Measurements from ENCODE around the gene NKX6-2.
"Not testable (repeated sequence)": the region's sequence is repeated elsewhere in the genome, so short reads cannot be mapped to it uniquely, and the experiment has no call there.

The NKX6-2 gene

DNA sequence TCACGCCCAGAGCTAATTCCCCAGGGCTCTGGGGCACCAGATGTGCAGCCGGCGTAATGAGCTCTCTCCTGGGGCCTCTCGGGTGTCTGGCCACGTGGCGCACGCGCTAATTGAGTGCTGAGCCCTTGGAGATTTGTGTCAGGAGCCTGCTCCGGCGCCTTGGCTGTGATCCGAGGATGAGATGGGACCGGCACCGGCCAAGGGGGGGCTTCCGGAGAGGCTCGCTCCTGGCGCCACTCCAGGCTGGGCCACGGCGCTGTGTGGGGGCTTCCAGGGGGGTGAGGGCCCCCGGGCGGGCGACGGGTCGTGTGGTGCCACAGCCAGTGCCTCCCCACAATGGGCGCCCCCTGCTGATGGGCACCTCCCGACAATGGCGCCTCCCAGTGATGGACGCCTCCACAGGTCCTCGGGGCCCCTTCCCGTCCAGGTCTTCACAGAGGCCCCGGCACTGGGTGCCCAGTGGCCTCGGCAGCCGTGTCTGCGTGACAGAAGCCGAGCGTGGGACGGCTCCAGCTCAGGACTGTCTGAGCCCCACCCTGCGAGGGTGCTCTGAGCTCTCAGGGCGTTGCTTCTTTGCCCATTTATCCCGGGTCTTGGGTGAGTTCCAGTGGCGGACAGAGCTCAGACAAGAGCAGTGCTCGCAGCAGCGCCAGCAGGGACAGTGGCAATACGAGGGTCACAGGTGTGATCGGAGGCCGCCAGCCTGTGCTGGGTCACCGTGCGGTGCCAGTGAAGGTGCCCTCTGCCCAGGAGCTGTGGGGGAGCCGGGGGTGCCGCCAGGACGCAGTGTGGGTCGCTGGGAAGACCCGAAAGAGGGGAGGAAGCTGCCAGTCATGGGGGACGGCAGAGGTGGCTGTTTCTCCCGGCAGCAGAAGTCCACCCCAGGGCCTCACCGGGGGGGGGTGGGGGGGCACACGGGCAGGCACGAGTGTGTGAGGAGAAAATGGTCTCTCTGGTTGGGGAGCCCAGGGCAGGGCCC is 8.2 kb upstream of the NKX6-2 start:
- DNase-seq, result no peak

DNA sequence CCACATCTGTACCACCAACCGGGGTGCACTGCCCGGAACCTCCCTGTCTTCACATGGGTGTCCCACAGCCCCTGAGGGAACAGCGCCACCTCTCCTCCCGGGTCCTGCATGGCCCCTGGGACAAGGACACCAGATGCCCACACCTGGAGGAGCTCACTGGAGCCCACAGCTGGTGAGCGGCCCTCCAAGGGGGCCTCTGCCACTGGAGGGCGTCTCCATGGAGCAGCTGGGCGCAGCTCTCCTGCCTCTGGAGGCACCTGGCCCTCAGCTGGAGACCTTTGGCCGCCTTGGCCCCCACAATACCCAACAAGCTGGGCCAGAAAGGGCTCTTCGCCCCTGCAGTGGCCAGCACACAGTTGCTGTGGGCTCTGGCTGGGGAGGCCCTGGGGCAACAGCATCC is 7.3 kb upstream of the NKX6-2 start:
- no peak for DNase-seq

DNA sequence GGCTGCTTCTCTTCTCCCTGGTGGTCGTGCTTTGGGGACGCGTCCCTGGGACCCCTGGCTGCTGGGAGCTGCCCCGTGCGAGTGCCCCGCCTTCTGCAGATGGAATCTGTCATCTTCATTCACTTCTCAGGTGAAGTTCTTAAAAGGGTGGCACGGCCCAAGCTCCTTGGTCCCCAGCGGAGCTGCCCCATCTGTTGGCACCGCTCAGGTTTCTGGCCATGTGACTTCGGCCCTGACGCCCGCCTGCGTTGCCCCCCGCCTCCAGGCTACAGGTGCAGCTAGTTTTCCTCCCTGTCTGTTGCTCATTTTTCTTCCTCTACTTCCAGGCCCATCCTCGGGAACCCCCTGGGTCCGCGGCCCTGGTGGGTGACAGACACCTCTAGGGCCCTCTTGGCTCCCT is 6.8 kb upstream of the NKX6-2 start:
- DNase-seq, result no peak

DNA sequence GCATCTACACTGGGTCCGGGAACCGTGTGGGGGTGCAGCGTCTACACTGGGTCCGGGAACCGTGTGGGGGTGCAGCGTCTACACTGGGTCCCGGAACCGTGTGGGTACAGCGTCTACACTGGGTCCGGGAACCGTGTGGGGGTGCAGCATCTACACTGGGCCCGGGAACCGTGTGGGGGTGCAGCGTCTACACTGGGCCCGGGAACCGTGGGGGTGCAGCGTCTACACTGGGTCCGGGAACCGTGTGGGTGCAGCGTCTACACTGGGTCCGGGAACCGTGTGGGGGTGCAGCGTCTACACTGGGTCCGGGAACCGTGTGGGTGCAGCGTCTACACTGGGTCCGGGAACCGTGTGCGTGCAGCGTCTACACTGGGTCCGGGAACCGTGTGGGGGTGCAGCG is 6.2 kb upstream of the NKX6-2 start:
- not testable (repeated sequence) for DNase-seq

DNA sequence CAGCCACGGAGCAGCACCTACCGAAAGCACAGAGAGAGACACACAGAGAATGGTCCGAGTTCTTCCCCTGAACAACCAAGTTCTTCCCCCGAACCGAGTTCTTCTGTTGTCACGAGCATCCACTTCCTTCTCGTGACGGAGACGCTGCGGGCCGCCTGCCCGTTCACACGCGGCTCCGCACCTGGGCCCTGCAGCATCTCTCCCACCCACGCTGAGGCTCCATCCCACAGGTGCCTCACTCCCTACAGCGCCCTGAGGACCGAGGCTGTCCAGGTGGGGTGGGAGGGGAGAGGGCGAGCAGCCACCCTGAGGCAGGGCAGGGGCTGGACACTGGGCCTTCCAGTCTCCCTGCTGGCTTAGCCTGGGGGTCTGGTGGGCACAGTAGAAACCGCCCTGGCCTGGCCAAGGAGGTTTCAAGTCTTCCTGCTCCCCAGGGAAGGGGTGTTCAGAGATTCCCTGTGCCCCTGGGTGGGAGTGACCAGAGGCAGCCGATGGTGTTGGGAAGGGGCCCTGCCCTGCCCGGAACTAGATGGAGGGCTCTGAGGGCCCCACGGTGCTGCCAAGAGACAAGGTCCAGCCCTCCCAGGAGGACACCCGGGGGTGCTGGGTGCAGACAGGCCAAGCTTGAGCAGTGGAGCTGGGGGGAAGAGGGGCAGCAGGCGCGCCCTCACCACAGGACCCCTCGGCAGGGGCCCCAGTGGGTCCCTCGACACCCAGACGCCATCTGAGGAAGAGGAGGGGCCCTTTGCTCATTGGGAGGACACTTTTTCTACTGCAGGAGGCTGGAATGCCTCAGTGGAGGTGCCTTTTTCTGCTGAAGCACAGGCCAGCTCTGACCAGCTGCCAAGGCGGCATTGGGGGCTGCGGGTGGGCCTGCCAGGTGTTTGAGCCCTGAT is 5.2 kb upstream of the NKX6-2 start:
- no peak for DNase-seq

DNA sequence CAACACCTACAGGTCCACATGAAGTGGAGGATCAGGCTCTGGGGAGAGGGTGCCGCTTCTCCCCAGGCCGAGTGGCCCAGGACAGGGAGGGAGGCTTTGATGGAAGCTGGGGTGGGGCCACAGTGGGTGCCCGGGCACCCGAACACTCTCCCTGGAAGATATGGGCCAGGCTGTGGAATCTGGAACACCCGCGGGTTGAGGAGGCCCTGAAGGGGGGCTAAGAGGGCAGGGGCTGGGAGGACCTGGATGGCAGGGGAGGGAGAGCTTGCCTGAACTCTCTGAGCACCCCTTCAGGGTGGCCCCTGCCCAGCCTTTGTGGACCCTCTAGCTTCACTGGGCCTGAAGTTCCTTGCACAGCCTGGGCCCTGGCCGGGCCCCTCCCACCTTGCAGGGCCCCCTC is 4.5 kb upstream of the NKX6-2 start:
- DNase-seq, result no peak

DNA sequence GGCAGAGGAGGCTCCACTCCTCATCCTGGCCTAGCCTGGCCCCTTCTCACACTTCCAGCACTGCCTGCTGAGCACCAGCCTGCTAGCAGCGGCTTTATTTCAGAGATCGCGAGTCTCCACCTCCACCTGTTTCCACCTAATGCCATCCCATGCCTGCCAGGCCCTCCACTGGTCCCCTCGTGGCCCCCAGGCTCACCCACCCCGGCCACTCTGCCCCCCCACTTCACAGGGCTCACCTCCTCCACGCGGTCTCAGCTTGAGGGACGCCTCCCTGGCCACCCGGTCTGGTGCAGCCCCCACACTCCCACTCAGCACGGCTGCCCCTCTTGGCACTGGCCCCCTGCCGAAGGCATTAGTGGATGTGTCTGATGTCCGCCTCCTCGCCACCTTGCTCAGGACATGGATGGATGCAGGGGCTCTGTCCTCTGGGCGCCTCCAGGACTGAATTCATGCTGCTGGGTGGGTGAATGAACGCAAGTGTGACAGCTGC is 3.8 kb upstream of the NKX6-2 start:
- no peak for DNase-seq

DNA sequence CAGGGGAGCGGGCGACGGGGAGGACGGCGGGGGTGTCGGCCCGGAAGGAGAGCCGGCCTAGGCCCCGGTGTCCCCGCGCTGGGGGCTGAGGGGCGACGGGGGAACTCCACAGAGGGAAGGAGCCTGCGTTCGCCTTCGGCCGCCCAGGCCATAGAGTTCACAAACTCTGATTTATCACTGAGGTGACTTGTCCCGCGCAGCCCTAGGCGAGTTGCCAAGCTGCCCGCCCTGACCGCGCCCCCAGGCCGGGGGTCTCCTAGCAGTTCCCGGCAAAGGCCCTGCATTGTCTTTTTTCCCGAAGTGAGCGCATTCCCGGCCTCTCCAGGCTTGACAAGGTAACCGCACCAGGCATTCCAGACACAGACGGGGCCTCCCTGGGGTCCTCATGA is 2.9 kb upstream of the NKX6-2 start:
- DNase-seq, result no peak

DNA sequence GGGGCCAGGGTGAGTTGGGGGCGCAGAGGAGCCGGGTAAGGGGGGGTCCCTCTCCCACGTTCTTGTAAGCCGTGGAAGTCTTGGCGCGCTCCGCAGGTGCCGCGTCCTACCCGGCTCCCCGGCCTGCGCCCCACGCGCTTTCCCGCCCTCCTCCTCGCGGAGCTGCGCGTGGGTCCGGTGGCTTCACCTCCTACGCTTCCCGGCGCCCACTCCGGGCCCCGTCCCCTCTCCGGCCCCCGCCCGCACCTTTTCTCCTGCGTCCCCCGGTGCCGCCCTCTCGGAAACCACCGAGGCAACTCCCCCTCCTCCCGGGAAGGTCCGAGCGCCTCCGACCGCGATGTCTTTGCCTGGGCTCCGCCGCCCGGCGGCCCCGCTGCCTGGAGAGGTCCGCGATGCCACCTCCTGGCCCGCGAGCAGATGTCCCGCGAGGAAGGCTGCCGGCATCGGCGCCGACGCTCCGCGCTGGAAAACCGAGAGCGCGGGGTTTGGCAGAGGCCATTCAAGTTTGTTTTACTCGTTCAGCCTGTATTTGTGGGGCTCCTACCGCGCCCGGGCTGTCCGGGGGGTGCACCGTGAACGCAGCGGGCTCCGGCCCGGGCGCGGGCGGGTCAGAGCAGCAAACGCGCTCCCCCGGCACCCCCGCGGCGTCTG is 2.4 kb upstream of the NKX6-2 start:
- DNase-seq, result no peak

DNA sequence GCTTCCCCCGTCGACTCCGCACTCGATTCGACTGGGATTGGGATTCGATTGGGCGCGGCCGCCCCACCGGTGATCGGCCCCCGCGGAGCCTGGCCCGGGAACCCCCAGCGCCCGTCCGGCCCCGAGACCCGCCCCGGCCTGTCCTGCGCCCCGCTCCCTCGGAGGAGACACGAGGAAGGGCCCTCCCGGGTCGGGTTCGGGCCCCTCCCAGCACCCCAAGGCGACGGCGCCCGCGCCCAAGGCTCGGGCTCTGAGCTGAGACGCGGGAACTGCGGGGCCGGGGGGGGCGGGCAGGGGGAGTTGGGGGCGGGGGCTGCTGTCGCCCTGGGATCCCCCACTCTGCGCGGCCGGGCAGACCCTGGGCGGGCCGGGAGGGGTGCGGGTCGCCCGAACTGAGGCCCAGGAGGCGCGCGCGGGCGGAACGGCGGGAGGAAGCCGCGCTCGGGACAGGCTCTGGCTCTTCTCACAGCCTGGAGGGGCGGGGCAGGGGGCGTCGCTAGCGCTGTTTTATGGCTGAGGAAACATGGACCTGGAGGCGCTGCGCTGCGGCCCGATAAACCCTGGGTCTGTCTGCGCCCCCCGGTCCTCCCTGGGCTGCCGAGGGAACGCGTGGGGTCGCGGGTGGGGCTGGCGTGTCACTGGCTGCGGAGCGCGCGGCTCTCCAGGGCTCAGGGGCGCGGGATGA is 1.7 kb upstream of the NKX6-2 start:
- no peak for DNase-seq

DNA sequence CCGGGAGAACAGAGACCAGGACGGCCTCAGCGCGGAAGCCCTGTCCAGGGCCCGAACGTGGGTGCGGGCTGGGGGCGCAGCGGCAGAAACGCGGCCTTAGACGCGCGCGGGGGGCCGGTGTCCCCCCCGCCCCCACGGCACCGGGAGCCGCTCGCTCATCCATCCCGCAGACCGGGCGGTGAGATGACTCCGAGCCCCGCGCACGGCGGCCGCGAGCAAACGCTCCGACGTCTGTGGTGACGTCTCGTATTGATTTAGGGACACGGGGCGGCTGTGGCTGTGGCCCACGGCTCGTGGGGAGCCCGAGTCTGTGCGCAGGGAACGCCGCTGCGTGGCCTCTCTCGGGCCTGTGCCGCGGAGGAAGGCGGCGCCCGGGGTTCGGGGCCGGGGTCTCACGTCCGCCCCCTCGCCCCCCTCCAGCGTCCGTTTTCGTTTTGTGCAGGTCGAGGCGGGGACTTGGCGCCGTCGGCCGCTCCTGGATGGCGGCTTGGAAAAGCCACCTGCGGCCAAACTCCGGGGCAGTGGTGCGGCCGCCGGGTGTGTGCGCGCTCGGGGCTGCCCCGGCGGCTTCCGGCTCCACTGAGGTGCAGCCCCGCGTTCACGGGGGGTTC is 1.0 kb upstream of the NKX6-2 start:
- DNase-seq, result no peak

DNA sequence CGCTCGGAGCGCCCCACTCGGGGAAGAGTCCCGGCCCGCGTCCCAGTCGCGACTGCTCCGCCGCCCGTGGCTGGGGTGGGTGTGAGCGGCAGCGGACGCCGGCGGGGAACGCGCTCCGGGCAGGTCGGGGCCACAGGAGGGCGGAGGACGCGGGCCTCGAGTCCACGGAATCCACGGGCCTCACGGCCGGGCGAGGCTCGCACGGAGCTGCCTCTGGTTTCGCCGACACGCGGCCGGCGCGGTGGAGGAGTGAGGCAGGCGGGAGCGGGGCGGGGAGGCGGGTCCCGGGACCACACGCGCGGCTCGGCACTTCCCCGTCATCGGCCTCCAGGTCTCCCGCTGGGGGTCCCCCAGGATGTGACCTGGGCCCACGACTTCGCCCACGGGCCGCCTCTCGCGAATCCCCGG is 533 bp upstream of the NKX6-2 start:
- no peak for DNase-seq

DNA sequence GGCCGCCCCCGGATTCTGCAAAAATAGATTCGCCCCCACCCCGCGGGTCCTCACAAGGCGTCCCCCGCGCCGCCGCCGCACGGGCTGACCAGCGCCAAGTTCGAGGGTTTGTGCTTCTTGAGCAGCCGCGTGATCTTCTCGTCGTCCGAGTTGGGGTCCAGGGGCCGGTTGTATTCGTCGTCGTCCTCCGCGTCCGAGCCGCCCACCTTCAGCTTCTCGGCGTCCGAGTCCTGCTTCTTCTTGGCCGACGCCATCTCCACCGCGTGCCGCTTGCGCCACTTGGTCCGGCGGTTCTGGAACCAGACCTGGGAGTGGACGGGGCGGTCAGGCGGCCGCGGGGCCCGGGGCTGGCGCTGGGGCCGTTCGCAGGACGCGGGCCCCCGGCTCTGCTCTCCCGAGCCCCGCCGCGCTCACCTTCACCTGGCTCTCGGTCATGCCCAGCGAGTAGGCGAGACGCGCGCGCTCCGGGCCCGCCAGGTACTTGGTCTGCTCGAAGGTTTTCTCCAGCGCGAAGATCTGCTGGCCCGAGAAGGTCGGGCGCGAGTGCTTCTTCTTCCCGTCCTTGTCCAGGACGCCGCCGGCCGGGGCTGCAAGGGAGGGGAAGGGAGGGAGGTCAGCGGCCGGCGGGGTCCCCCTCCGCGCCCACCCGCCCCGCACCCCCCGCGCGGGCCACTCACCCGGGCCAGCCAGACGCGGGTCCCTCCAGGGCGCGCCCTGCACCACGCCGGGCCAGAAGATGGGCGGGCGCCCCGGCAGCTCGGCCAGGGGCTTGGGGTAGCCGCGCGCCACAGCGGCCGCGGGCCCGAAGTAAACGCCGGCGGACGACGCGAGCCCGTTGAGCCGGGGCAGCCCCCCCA is 853 bp downstream of the NKX6-2 start:
- DNase-seq, result no peak

DNA sequence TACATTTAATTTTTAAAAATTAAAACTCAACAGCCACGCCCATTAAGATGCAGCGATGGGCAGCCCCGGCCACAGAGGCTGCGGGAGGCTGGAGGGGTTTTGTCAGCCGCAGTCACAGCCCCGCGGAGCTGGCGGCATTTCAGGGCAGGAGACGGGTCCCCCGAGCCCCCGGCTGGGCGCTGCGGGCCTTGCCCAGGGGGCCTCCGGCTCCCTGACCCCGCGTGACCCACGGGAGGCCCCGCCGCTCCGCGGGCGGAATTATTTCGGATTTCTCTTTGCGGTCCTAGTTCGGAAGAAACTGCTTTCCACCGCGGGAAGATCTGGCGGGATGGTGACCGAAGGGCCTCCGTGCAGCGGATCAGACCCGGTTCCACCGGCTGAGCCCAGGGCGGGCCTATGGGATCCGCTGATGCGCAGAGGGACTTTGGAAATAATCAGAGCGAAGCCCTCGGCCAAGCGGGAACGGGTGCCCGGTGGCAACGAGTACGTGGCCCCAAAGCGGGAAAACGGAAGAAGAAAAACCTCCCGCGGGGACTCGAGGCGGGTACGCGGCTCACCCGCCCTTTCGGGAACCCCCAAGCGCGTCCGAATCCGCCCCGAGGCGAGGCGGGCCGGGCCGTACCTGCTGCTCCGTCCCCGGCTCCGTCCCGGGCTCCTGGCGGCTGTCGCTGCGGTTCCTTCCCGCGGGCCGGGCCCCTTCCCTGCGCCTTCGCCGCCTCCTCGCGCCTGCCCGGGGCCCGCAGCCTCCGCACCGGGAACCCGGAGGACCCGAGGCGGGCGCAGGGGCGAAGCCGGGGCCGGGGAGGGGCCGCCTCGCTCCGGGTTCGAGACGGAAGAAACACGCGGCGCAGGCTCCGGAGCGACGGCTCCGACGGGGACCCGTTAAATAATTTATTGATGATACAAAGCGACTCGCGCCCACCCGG is 1.7 kb downstream of the NKX6-2 start:
- DNase-seq, result no peak

DNA sequence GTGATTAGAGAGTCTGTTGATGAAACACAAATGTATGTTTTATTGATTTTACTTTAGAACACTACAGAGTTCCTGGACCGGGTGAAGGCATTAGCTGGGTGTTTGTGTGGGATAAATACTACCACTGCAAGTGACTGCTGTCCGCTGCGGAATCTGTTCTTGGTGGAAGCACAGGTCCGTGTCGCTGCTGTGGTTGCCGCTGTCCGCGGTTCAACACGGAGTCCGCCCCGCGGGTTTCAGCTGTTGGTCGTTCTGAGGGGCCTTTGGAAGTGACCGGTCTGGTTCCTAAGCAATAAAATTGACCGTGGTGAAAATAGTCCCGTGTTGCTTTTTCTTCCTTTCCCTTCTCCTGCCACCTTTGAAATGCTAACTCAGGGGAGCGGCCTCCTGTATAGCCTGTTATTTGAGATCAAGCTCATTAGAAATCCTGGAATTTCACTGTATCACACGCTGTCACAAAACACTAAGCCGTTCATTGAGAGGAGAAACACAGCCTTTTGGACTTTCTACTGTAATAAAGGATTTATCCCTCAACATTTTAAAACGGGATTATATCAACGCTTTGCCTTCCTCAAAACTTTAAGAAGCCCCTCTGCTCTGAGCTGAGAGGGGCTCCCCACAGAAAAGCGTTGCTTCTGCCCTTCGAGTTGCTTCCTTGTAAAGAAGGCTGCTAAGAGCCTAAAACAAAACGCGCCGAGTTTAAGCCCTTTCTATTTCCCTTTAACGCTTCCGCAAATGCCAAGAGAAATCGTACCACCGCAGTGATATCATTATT is 2.6 kb downstream of the NKX6-2 start:
- no peak for DNase-seq

DNA sequence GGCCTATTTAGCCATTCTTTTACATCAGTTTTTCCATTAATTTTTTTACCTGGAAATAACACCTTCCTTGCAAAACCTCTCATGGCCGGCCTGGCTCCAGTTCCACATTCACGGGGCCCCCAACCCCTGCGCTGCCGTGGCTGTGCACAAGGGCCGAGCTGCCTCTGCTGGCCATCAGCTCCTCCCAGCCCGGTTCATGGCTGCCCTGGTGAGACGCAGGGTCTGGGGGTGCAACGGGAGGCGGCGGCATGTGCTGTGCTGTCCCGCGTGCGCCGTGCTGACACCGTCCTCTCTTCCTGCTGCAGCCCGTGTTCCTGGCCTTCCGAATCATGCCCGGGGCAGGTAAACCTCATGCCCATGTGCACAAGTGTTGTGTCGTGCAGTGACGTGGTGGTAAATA is 4.4 kb downstream of the NKX6-2 start:
- DNase-seq, result no peak

DNA sequence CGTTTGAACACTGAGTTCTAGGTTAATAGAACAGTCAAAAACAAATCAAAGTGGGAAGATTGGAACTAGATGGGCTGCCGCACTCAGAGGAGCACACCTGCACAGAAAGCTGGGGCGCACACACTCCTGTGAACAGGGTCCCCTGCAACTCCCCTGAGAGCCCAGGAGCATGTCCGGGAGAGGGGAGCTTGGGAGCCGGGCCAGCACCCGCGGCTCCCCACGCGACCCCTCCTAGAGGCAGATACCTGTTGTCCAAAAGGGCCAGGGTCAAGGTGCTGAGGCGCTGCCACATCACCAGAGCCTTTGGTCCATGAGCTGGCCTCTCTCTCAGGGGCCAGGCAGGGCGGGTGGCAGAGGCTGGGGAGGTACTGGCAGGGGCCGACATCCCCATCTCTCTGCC is 5.6 kb downstream of the NKX6-2 start:
- DNase-seq, result no peak

DNA sequence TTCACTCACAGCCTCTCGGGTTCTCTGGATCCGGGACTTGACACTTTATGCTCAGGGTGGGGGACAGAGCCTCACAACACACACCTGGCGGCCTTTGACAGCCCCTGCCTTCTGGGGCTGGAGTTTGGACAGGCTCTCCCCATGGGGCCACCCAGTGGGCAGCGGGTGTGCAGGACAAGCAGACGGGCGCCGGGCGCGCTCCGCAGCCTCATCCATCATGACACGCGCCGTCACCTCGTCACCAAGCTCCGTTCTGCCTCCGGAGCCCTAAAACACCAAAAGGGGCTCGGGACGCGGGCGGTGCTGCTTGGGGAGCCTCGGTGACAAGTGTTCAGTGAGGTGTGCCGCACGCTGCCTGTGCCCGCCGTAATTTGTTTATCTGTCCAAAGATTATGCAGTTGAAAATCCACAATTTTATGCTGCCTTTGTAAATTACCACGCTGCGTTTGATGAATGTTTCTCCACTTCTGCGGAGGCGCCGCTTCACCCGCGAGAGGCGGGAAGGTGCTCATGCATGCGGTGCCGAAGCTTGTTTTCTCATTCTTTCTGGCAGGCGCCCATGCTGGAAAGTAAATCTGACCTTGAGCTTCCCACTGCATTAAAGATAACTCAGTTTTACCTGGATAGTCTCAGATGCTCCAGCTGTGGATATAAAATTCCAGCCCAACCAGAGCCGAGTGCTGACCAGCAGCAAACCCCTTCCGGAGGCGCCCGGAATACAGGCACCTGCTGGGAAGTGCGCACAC is 6.2 kb downstream of the NKX6-2 start:
- no peak for DNase-seq
